Skeletal muscle tissue (tissue), 4 donors: Measurements from ENCODE around the gene GPR156. TPM values are rescaled to one million over a fixed set of nuclear protein-coding genes. Genes with fewer than 3 reads are reported as not detected.

Experiments used
- H3K27ac ChIP-seq: one replicate; pipeline ENCODE4 v1.7.0; 2013; ENCODE audit warnings: mild to moderate bottlenecking, low read depth, low read length, inconsistent platforms
- H3K27me3 ChIP-seq, 3 donors: one replicate each; pipeline ENCODE4 v1.7.0; 2013; ENCODE audit warnings: low read length in 3 of 3; ENCODE audit not compliant: control insufficient read depth in 3 of 3, insufficient read depth in 3 of 3
- H3K36me3 ChIP-seq, 3 donors: one replicate each; pipeline ENCODE4 v1.7.0; 2013; ENCODE audit warnings: low read length in 3 of 3; ENCODE audit not compliant: control insufficient read depth in 3 of 3, insufficient read depth in 3 of 3
- H3K4me1 ChIP-seq, 3 donors: one replicate each; pipeline ENCODE4 v1.7.0; 2013; ENCODE audit warnings: low read length in 3 of 3, mild to moderate bottlenecking in 3 of 3; ENCODE audit not compliant: control insufficient read depth in 3 of 3, insufficient read depth in 3 of 3
- H3K4me3 ChIP-seq, 3 donors: one replicate each; pipeline ENCODE4 v1.7.0; 2013; ENCODE audit warnings: low read length in 3 of 3
- H3K9ac ChIP-seq, 3 donors: one replicate each; pipeline ENCODE4 v1.7.0; 2013; ENCODE audit warnings: low read length in 3 of 3, mild to moderate bottlenecking in 3 of 3, moderate library complexity in 2 of 3, low read depth in 1 of 3
- H3K9me3 ChIP-seq, 3 donors: one replicate each; pipeline ENCODE4 v1.7.0; 2013; ENCODE audit warnings: low read length in 3 of 3; ENCODE audit not compliant: control insufficient read depth in 3 of 3
- total RNA-seq: library from RNA; depleted of rRNA; stranded (reverse); fragments of >200 nt; gene quantifications from one replicate; pipeline ENCODE4 v1.2.3, GENCODE V29; 2014
- donor health status: Osteomylitis.

Gene GPR156
- total RNA-seq, 1 donor from 2014 or later: 1.0 TPM

DNA sequence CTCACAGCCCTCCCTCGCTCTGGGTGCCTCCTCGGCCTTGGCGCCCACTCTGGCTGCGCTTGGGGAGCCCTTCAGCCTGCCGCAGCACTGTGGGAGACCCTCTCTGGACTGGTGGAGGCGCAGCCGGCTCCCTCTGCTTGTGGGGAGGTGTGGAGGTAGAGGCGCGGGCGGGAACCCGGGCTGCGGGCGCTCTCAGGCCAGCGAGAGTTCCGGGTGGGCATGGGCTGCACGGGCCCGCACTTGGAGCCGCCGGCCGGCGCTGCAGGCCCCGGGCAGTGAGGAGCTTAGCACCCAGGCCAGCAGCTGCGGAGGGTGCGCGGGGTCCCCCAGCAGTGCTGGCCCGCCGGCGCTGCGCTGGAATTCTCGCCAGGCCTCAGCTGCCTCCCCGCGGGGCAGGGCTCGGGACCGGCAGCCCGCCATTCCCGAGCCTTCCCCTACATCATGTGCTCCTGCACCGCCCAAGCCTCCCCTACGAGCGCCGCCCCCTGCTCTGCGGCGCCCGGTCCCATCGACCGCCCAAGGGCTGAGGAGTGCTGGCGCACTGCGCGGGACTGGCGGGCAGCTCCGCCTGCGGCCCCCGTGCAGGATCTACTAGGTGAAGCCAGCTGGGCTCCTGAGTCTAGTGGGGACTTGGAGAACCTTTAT, 144.8 kb downstream of the GPR156 start:
- Histone ChIP-seq H3K27ac (no peak overlapping the region), H3K4me1 (no peaks in the 10 kb centered on the region), H3K9ac (no peak overlapping the region), H3K4me3 (no peak overlapping the region), H3K9me3 (no peaks in the 10 kb centered on the region), H3K36me3 (no peaks in the 10 kb centered on the region), H3K27me3 (no peaks in the 10 kb centered on the region)

DNA sequence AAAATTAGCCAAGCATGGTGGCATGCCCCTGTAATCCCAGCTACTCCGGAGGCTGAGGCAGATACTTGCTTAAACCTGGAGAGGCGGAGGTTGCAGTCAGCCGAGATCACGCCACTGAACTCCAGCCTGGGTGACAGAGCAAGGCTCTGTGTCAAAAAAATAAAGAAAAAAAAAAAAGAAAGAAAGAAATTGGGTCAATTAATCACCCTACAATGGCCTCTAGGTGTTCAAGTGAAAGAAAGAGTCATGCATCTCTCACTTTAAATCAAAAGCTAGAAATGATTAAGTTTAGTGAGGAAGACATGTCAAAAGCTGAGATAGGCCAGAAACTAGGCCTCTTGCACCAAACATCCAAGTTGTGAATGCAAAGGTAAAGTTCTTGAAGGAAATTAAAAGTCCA, 145.9 kb downstream of the GPR156 start:
- Histone ChIP-seq H3K9me3 (no peaks in the 10 kb centered on the region), H3K9ac (no peak overlapping the region), H3K4me3 (no peak overlapping the region)

DNA sequence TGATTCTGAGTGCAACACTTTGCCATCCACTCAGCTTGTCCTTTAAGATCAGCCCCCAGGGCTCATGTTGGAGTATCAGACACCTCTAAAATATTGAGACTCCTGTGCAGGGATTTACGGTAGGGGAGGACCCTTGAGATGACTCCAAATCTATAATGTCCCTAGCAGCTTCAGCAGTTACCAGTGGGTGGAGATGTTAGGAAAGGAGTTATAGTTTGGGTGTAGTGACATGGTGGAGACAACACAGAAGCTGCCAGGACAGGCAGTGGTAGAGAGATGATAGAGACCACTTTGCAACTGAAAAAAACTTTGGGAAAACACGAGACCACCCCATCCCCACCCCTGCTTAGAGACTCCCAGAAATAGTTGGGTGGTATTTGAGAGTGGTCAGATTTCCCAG, 147.5 kb downstream of the GPR156 start:
- Histone ChIP-seq H3K9me3 (no peaks in the 10 kb centered on the region), H3K4me1 (no peaks in the 10 kb centered on the region), H3K27ac (no peak overlapping the region), H3K36me3 (no peaks in the 10 kb centered on the region), H3K4me3 (no peak overlapping the region), H3K9ac (no peak overlapping the region), H3K27me3 (no peaks in the 10 kb centered on the region)

More for the DNA sequence above, 145.9 kb downstream of the GPR156 start:
- Histone ChIP-seq H3K36me3 (no peaks in the 10 kb centered on the region), H3K27ac (no peak overlapping the region), H3K27me3 (no peaks in the 10 kb centered on the region), H3K4me1 (no peaks in the 10 kb centered on the region)

DNA sequence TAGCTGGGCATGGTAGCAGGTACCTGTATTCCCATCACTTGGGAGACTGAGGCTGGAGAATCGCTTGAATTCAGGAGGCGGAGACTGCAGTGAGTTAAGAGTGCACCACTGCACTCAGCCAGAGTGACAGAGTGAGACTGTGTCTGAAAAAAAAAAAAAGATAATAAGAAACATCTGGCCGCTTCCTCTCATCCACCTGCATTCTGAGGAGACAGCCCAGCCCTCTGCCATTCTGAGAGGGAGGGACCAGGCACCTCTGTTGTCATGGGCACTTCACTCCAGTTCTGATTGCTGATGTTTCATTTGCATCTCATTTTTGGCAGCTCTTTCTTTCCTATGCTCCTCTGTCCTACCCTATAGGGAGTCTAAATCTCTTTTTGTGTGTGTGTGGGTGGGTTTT, 154.4 kb downstream of the GPR156 start:
- Histone ChIP-seq H3K4me1 (no peaks in the 10 kb centered on the region), H3K27me3 (no peaks in the 10 kb centered on the region), H3K27ac (no peak overlapping the region), H3K4me3 (no peak overlapping the region), H3K36me3 (no peaks in the 10 kb centered on the region), H3K9me3 (no peaks in the 10 kb centered on the region), H3K9ac (no peak overlapping the region)

DNA sequence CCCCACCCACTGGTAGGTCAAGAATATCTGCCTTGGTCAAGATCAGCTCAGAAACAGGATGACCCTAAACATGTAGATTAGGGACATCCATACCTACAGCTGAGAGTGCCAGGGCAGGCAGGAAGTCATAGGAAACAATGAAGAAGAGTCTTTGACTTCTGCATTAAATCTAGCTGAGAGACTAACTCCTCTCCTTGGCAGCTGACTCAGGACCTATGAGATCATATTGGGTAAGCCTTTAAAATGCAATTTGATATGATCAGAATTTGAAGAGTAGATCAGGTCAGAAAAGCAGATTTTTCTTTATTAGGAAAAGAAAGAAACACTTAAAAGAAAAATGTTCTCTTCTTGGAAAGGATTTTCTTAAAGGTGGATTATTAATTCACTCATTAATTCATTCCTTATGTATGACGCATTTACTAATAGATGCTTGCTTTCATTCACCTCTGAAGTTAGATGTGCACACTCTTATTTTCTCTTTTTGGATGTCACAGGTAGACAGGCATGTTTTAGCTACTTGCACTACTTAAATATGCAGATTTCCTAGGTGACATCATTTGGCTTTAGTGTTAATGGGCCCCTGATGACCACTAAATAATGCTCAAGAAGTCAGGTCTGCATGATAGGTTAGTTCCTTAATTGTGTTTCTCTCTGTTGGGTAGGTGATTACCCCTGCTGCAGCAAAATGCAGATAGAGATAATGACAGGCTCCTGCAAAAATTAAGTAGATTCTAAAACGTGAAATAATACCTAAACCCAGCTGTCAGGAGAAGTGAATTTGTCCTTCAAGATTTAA, 155.1 kb downstream of the GPR156 start:
- Histone ChIP-seq H3K27ac (no peak overlapping the region), H3K9me3 (no peaks in the 10 kb centered on the region), H3K4me1 (no peaks in the 10 kb centered on the region), H3K36me3 (no peaks in the 10 kb centered on the region), H3K4me3 (no peak overlapping the region), H3K9ac (no peak overlapping the region), H3K27me3 (no peaks in the 10 kb centered on the region)

DNA sequence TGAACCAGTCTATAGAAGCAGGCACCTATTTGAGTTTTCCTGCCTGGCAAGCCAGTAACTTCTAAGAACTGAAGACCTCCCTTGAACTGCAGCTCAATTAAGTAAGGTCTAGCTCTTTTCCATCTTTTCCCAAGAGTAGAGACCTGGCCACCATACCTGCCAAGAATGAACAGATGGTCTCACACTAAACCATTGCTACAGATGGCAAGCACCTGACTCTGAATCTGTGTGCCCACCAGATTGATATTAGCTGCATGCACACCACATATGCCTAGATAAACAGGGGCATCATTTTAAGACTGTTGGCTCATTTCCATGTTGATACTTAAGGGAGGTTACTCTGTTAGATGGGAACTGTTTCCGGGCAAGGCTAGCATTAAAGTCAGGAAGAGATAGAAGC, 156.0 kb downstream of the GPR156 start:
- no peaks in the 10 kb centered on the region for H3K27me3 ChIP-seq
- no peaks in the 10 kb centered on the region for H3K9me3 ChIP-seq
- no peak overlapping the region for H3K4me3 ChIP-seq
- no peak overlapping the region for H3K9ac ChIP-seq
- no peaks in the 10 kb centered on the region for H3K4me1 ChIP-seq
- no peak overlapping the region for H3K27ac ChIP-seq
- H3K36me3 ChIP-seq: no peaks in the 10 kb centered on the region

DNA sequence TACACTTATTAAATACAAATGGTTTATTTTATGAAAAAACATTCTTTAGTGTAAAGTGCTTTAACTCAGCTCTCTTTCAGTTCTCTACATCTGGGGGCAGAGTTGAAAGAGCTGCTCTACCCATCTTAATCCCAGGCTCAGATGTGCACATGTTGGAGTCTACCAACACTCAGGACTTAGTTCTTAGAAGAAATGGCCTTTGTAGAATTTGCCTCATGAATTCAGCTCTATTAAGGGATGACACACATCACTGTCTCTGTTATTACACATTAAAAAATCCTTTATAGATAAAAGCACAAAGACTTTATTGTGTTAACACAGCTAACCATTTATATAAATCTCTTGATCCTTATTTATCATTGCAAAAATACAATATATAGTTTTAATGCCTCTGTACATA, 159.0 kb downstream of the GPR156 start:
- Histone ChIP-seq H3K9ac (no peak overlapping the region), H3K36me3 (no peaks in the 10 kb centered on the region), H3K27ac (no peak overlapping the region), H3K9me3 (no peaks in the 10 kb centered on the region), H3K4me3 (no peak overlapping the region), H3K27me3 (no peaks in the 10 kb centered on the region), H3K4me1 (no peaks in the 10 kb centered on the region)

DNA sequence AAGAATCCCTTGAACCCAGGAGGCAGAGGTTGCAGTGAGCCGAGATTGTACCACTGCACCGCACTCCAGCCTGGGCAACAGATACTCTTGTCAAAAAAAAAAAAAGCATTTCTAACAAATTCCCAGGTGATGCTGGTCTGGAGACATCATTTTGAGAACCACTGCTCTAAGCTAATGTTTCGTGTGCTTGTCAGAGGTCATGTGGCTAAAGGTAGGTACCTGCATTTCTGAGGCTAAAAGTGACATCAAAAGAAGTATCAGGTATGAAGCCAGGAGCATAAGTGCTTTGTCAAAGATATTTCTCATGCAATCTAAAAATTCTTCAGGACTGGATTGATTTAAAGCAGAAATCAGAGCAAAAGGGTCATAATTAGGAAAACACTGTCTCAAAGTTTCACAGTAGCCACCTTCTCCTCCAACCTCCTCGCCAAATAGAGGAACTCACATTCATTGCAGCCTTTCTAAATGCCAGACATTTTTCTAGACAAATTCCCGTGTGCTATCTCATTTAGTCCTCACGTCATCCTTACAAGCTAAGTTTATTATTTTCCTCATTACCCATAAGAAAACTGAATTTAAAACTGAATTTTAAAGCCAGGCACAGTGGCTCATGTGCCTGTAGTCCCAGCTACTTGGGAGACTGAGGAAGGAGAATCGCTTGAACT, 165.0 kb downstream of the GPR156 start:
- H3K9me3 ChIP-seq: no peaks in the 10 kb centered on the region
- H3K27me3 ChIP-seq: no peaks in the 10 kb centered on the region
- H3K27ac ChIP-seq: no peak overlapping the region
- H3K9ac ChIP-seq: no peak overlapping the region
- no peaks in the 10 kb centered on the region for H3K36me3 ChIP-seq
- H3K4me1 ChIP-seq: no peaks in the 10 kb centered on the region
- no peak overlapping the region for H3K4me3 ChIP-seq
